Prostate gland (tissue), 2 donors: ENCODE measurements around the gene ANTXRL. TPM values are rescaled to one million over a fixed set of nuclear protein-coding genes. Genes with fewer than 3 reads are reported as not detected.
"Not testable (repeated sequence)": the region's sequence is repeated elsewhere in the genome, so short reads cannot be mapped to it uniquely, and the experiment has no call there.

ENCODE experiments used
- DNase-seq: peaks from one replicate; pipeline ENCODE4 v3.0.0-alpha.2; 2019; ENCODE audit warnings: low spot score
- H3K27ac ChIP-seq, 2 donors: fragments of 200-600 bp; sonication (generic); 2 replicates each; pipeline ENCODE4 v1.5.1; 2017 to 2019
- H3K27me3 ChIP-seq: fragments of 200-600 bp; sonication (generic); replicated peaks from 2 replicates; pipeline ENCODE4 v1.5.1; 2019; ENCODE audit not compliant: insufficient read depth
- H3K36me3 ChIP-seq, 2 donors: fragments of 200-600 bp; sonication (generic); 1 replicate in 1 of 2; 2 replicates in 1 of 2; pipeline versions ENCODE4 v1.5.1 to v1.8.1; 2017 to 2019
- H3K4me1 ChIP-seq: fragments of 200-600 bp; sonication (generic); replicated peaks from 2 replicates; pipeline ENCODE4 v1.5.1; 2019
- H3K4me3 ChIP-seq, 2 donors: fragments of 200-600 bp; sonication (generic); 2 replicates each; pipeline ENCODE4 v1.5.1; 2017 to 2019
- H3K9me3 ChIP-seq: fragments of 200-600 bp; sonication (generic); 2 replicates; pipeline ENCODE4 v1.5.1; 2017
- CTCF ChIP-seq, 4 experiments: fragments of 200-600 bp in 2 of 4; fragments of 450-650 bp in 2 of 4; sonication (generic) in 2 of 4; IDR thresholded peaks; 1 replicate in 3 of 4; 2 replicates in 1 of 4; pipeline ENCODE4 v1.5.1; 2016 to 2019; ENCODE audit warnings: antibody characterized with exemption in 4 of 4, mild to moderate bottlenecking in 2 of 4, moderate library complexity in 2 of 4
- POLR2A ChIP-seq: fragments of 450-650 bp; IDR thresholded peaks from one replicate; pipeline ENCODE4 v1.6.1; 2016; ENCODE audit warnings: antibody characterized with exemption, mild to moderate bottlenecking
- POLR2AphosphoS5 ChIP-seq: sonication (generic); formaldehyde crosslinking; IDR thresholded peaks from one replicate; pipeline ENCODE4 v1.6.1; 2017; ENCODE audit warnings: antibody characterized with exemption
- whole genome bisulfite sequencing: methylation state at CpG from one replicate; pipeline ENCODE4 v1.1.5; 2018; 5-methylcytosine and 5-hydroxymethylcytosine counted together
- intact Hi-C: fragments of 100-400 bp; cut with DNase I; formaldehyde crosslinking; loops from one replicate; pipeline ENCODE4 v1.14.2; 2022
- total RNA-seq, 2 donors: library from RNA; depleted of rRNA; stranded (reverse); fragments of >200 nt; gene quantifications; one replicate each; pipeline ENCODE4 v1.1.0, GENCODE V29; 2016

The ANTXRL gene
- total RNA-seq, 2 donors from 2014 or later = 3.4 TPM; not detected in 1

DNA sequence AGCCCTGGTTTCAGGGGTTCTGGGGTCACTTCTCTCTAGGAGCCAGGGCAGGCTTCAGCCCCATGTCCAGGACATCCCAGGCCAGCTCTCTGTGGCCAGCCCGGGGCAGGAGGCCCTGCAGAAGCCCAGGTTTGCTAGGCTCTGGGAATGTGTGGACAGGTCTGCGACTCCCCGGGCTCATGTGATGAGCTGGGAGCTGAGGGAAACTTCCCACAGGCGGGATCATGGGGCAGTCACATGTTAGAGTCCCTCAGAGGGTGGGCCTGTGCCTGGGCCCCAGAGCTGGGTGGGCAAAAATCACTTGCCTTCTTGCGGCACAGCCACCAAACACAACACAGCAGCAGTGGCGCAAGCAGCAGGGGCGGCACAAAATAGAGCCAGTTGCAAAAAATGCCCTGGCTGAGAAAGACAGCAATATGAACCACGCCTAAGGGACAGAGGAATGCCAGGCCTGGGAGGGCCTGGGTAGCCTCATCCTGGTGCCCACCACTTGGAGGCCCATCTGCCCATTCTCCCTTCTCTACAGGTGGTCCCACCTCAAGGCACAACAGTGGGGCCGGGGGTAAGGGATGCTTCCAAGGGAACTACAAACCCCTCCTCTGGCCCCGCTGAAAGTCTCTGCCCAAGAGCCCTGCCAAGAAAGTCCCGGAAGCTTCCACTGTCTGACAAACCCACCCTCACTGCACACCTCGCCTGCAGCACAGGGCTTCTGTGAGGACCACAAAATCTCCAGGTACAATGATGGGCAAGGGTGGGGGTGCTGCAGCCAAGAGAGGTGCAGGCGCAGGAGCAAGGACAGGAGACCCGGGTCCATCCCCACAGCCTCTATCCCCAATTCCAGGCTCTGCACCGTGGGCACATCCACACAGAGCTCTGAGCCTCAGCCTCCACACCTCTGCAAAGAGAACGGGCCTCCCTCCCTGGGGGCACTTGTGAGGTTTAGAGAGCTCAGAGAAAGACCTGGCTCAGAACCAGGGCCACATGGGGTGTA lies 34.6 kb upstream of the ANTXRL start:
- DNase-seq = no peak
- no peak overlapping the region for H3K27ac ChIP-seq
- TF ChIP-seq POLR2AphosphoS5 (no peak), POLR2A (no peak), CTCF (IDR thresholded peaks at IDR 0.05) (no peak)
- no peaks in the 10 kb centered on the region for H3K27me3 ChIP-seq
- no peak overlapping the region for H3K4me3 ChIP-seq
- 93% methylated on average over 16 of the region's 16 CpGs for WGBS
- no peaks in the 10 kb centered on the region for H3K4me1 ChIP-seq
- no peaks in the 10 kb centered on the region for H3K9me3 ChIP-seq
- no peaks in the 10 kb centered on the region for H3K36me3 ChIP-seq
- intact Hi-C loops = no loop called here

DNA sequence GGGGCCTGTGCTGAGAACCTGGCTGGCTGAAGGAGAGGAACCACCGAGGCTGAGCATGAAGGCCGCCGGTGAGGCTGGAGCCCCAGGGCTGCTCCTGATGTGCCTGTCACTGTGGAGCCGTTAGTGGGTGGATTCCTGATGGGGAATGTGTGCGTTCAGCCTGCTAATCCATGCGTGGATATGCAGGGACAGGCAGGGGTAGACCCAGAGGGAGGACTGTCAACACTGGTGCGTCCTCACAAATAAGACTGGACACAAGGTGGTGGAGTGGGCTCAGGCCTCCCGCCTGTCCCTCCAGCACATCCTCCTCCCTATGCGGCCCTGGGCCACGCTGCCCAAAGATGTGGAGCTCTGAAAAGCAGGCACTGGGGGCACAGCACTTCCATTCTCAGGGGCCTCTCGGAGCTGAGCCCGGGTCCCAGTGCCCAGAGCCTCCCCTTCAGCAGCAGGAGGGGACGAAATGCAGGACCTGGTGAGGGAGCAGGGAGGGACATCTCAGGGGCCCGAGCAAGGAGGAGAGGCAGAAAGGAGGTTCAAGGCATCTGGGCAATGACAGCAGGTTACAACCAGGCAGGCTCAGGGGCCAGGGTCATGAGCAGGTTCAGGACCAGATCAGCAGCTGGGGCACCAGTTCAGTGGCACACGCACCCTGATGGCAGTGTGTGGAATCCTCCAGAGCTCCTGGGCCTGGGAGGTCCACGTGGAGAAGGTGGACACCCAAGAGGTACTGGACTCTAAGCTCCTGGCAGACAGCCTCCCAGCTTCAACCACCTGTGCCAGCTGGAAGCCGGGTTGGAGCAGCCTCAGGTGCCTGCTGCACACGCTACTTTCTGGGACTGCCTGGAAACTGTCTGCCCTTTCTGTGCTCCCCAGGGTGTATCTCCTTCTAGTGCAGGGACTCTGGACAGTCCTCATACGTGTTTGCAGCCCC lies 33.5 kb upstream of the ANTXRL start:
- Histone ChIP-seq H3K36me3 (no peaks in the 10 kb centered on the region), H3K27me3 (no peaks in the 10 kb centered on the region), H3K4me1 (no peaks in the 10 kb centered on the region), H3K9me3 (no peaks in the 10 kb centered on the region), H3K27ac (no peak overlapping the region), H3K4me3 (no peak overlapping the region)
- WGBS = 86% methylated on average over 19 of the region's 19 CpGs
- no peak for DNase-seq
- TF ChIP-seq POLR2AphosphoS5 = no peak
- no peak for TF ChIP-seq POLR2A
- no peak for TF ChIP-seq CTCF (IDR thresholded peaks at IDR 0.05)
- intact Hi-C loops = no loop called here

GRCh38 chr10:46254007-46254383 lies 32.8 kb upstream of the ANTXRL start:
- H3K27me3 ChIP-seq = no peaks in the 10 kb centered on the region
- H3K27ac ChIP-seq = no peak overlapping the region
- H3K4me3 ChIP-seq = no peak overlapping the region
- no peaks in the 10 kb centered on the region for H3K36me3 ChIP-seq
- no peaks in the 10 kb centered on the region for H3K4me1 ChIP-seq
- DNase-seq = no peak
- TF ChIP-seq POLR2AphosphoS5 = no peak
- no peak for TF ChIP-seq CTCF (IDR thresholded peaks at IDR 0.05)
- no peak for TF ChIP-seq POLR2A
- WGBS = 91% methylated on average over 6 of the region's 6 CpGs
- H3K9me3 ChIP-seq = no peaks in the 10 kb centered on the region
- intact Hi-C loops = no loop called here

DNA sequence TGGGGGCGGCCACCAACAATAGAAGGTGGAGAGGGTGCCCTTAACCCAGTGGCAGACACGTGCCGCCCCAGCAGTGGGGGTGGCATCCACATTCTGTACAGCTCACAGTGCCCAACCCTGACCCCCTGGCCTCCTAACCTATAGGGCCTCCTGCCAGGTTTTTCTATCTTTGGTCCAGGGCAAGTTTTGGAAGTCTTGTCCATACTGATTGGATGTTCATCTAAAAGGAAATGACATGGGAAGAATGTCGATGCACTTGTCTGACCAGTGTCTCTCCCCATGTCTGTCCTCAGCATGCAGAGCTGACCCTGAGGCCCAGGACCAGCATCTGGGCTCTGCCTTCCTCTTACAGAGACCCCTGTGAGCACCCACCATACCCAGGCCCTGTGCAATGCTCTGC lies 32.3 kb upstream of the ANTXRL start:
- Histone ChIP-seq H3K4me3 (no peak overlapping the region), H3K27ac (no peak overlapping the region), H3K9me3 (no peaks in the 10 kb centered on the region), H3K27me3 (no peaks in the 10 kb centered on the region), H3K36me3 (no peaks in the 10 kb centered on the region), H3K4me1 (no peaks in the 10 kb centered on the region)
- TF ChIP-seq CTCF (IDR thresholded peaks at IDR 0.05) = no peak
- TF ChIP-seq POLR2A = no peak
- no peak for TF ChIP-seq POLR2AphosphoS5
- DNase-seq = no peak
- intact Hi-C loops = no loop called here
- WGBS = 98% methylated on average over 4 of the region's 4 CpGs

GRCh38 chr10:46255210-46255609 lies 31.6 kb upstream of the ANTXRL start:
- intact Hi-C loops, DNase-seq: not testable (repeated sequence)

More at GRCh38 chr10:46255210-46255609, 31.6 kb upstream of the ANTXRL start:
- not testable (repeated sequence) for H3K36me3 ChIP-seq, H3K27ac ChIP-seq, H3K9me3 ChIP-seq, H3K27me3 ChIP-seq, H3K4me1 ChIP-seq, H3K4me3 ChIP-seq
- 82% methylated on average over 3 of the region's 3 CpGs for WGBS
